DMS114 treated with DMSO at 0.1 percent for 48 hours (cell line): ENCODE measurements around the gene TRIM62.

Experiments used
- DNase-seq: peaks from one replicate; lab custom pipeline; 2025; ENCODE audit not compliant: unreplicated experiment; lab: John Stamatoyannopoulos, UW

Gene TRIM62

DNA sequence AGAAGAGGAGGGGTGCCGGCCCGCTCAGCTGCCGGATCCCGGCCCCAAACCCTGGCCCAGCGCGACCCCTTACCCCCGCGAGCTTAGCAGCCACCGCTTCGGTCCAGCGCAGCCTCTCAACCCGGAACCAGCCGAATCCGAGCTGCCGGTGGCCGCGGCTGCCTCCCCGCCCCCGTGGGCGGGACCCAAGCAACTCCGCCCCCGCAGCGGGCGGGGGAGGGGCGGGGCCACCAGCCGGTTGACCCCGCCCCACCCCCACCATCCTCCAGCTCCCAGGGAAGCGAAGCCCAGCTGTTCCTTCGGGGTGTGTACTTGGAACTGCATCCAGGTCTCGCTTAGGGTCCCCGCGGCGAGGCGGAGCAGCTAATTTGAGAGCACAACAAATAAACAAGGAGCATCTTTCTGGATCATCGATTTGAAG lies at the start of gene TRIM62:
TRIM62 (minus strand) TSS at position 123 of the 421 bp plus-strand sequence. CDS start 611 bp downstream, outside the sequence.
- peak; percentile 35 for DNase-seq

DNA sequence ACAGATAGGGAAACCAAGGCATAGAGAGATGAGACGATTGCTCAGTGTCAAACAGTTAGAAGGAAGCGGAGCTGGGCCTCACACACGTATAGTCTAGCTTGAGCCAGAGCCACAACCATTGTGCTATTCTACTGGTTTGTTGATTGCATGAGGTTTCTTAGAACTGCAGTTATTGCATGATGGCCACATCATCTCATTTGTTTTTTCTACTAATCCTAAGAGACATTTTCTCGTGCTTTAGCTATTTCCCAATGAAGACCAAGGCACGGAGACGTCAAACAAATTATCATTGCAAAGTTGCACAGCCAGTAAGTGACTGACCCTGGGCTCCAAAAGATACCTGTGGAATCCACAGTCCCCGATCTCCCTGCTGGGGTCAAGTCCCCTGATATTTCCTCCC lies 49.3 kb upstream of the TRIM62 start:
- DNase-seq = no peak

DNA sequence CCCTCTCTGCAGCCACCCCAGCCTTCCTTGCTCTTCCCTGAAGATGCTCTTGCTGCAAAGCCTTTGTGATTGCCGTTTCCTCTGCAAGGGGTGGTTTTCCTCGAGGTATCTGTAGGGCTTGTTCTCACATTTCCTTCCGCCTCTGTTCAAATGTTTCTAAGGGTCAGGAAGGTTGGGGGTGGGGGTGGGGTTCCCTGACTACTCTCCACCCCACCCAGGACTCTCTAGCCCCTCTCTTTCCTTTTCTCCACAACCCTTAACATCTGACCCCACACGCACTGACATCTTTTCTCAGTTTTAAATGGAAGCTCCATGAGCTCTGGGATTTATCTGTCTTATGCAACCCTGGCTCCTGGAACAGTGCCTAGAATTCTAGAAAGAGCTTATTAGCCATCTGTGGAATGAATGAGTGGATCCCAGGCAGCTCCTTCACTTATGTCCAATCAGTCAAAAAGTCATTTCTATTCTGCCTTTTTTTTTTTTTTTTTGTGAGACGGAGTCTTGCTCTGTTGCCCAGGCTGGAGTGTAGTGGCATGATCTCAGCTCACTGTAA lies 47.2 kb upstream of the TRIM62 start:
- DNase-seq = no peak

DNA sequence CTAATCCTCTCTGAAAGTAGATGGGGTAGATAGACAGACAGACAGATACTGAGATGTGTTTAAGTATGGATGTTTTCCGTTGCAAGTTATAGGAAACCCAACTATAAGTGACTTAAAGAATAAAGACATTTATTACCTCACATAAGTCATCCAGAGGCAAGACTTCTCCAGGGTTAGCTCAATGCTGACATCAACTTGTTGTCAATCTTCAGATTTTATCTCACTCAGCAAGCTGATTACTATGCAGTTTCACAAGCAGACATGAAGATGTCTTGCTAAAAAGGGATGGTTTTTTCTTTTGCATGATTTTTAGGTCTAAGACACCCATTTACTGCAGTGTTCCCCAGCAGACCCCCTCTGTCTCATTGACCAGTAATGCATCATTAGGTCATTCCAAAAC lies 43.7 kb upstream of the TRIM62 start:
- no peak for DNase-seq

DNA sequence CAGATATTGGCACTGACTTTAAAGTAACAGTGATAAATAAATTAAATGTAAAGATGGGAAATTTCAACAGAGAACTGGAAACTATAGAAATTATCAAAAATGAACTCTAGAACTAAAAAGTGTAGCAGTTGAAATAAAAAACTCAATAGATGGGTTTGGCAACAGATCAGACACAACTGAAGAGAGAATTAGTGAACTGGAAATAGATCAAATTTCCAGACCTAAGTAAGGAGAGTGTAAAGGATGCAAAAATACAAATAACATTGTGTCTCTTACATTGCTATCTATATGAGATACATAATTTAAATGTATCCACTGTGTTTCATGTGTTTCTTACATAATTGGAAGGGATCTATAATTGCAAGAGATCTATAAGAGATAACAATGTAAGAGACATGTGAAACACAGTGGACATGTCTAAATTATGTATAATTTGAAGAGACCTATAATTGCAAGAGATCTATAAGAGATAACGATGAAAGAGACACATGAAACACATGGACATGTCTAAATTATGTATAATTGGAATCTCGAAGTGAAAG lies 42.4 kb upstream of the TRIM62 start:
- no peak for DNase-seq

DNA sequence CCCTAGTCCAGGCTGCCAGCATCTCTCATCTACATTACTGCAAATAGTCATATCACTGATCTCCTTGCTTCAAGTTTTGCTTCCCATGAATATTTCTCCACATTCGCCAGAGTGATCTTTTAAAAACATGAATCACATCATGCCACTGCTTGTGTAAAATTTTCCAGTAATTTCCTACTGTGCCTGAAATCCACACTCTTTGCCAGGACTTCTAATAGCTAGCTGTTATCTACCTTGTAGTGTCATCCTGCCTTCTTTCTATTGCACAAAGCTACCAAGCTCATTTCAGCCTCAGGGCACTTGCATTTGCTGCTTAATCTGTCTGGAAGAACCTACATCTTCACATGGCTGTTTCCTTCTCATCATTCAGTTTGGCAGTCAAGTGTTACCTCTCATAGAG lies 40.5 kb upstream of the TRIM62 start:
- no peak for DNase-seq

DNA sequence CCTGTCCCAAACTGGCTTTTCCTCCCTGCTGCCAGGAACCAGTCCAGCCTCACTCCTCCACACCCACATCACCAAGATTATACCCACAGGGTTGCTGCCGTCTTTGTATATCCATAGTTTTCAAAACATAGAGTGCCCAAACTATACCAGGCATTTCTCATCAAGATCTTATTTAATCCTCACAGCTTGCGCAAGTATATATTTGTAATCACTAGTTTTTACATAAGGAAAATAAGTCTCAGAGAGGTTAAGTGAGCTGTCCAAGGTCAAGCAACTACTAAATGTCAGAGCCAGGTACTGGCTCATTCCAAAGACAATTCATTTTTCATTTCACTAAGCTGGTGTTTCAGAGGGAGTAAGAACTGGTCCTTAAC lies 39.5 kb upstream of the TRIM62 start:
- DNase-seq = no peak

DNA sequence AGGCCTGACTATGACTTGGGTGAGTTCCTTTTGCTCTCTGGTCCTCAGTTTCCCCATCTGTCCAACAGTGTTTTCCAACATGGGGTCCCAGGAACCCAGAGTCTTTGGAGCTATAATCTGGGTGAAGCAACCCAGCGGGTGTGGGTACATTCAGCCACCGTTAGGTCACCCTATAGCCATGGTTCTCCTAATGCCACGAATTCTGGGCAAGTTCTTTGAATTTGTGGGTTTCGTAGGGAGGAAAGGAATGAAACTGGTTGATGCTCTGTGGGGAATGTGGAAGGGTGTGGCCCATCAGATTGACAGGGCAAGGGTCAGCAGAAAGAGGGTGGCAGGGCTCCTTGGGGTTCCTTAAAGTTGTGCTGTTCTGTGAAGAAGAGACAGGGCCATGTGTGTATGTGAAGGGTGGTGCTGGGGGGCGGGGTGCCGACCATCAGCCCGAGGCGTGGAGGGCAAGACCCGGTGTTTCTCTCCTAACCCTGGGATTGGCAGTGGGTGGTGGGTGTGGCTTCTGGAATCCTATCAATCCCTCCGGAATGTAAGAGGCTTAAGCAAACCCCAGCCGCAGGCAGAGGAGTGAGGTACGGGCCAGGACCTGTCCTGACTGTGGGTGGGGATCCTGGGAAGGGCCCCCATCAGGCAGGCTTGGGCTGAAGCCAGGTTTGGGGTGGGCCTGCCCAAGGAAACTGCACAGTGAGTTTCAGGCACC lies 39.0 kb upstream of the TRIM62 start:
- DNase-seq = no peak

DNA sequence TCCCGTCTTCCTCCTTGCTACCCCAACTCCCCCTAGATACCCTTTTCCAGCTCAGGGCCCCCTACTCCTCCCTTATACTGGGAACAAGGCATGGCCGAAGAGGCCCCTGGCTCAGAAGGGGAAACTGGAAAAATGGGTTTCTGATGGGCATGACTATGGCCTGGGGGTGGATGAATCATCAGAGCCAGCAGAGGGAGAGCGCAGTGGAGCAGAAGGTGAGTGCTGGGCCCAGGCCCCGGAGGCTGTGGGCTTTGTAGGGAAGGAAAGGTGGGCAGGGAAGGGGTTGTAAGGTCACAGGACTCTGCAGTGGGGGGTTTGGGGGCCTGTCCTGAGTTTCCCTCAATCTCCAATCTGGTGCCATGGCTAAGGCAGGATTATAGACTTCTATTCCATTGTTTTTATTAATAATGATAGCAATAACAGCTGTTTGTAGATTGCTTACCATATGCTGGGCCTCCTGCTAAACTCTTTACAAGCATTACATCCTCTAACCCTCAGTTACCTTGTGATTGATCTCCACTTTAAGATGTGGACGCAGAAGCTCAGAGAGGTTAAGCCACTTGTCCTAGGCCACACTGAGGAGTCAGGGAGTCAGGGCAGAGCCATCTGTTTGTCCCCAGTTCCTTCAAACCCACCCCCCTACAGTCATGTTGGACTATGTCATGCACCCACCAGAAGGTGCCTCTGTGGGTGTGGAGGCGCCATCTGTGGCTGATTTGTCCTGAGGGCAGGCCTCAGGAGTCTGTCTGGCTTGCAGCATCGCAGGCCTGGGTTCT lies 38.2 kb upstream of the TRIM62 start:
- DNase-seq = no peak

DNA sequence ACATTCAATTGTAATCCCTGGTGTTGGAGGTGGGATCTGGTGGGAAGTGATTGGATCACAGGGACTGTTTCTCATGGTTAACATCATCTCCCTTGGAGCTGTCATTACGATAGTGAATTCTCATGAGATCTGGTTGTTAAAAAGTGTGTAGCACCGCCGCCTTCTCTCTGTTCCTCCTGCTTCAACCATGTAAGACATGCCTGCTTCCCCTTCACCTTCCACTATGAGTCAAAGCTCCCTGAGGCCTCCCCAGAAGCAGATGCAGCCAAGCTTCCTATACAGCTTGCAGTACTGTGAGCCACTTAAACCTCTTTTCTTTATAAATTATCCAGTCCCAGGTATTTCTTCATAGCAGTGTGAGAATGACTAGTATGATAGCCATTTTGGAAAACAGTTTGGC lies 30.1 kb upstream of the TRIM62 start:
- DNase-seq = no peak

DNA sequence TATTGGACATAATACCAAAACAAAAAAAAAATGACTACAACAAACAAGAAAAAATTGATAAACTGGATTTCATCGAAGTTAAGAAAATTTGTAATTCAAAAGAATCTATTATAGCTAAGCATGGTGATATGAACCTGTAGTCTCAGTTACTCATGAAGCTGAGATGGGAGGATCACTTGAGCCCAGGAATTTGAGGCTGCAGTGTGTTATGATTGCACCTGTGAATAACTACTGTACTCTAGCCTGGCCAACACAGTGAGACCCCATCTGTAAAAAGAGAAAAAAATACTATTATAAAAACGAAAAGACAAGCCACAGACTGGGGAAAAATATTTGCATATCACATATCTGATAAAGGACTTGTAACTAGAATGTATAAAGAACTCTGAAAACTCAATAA lies 24.5 kb upstream of the TRIM62 start:
- DNase-seq = no peak

DNA sequence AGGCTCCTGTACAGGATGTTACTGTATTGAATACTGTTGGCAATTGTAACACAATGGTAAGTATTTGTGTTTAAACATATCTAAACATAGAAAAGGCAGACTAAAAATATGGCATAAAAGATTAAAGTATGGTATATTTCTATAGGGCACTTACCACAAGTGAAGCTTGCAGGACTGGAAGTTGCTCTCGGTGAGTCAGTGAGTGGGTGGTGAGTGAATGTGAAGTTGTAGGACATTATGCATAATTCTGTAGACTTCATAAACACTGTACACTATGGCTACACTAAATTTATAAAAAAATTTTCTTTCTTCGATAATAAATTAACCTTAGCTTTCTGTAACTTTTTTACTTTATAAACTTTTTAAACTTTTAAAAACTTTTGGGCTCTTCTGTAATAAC lies 13.7 kb upstream of the TRIM62 start:
- no peak for DNase-seq

DNA sequence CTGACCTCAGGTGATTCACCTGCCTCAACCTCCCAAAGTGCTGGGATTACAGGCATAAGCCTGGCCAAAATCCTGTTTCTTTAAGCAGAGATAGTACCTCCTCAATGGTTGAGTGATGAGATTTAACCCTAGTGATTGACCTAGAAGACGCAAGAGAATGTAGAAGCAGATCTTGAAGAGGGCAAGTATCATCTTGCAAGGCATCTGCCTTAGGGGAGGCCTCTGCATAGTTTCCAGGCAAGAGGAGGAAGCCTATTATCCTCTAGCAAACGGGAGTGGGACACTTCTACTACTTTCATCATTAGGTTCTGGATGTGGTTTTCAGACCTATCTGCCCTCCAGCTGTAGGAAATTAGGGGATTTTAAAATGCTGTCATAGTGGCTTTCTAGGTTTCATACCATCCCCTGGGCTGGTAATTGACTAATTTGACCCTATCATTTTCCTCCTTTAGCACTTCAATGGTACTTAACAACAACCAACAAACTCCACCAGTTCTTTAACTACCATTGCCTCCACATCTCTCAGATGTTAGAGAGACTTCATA lies 10.0 kb upstream of the TRIM62 start:
- no peak for DNase-seq

DNA sequence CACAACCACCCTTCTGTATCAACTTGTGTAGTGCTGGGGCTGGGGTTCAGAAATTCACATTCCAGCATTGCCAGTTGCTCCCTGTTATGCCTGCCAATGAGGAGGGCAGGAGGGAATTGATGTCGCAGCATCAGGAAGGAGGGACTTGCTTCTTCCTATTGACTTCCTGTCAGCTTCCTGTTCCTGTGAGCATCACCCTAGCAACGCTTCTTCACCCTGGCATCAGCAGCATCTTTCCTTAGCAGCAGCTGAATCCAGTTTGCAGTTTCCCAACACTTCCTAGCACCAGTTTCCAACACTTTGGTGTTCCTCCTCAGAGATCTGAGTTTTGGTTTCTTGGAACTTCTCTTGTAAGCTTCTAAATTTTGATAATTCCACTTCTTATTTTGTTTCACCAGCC lies 8.9 kb upstream of the TRIM62 start:
- no peak for DNase-seq

DNA sequence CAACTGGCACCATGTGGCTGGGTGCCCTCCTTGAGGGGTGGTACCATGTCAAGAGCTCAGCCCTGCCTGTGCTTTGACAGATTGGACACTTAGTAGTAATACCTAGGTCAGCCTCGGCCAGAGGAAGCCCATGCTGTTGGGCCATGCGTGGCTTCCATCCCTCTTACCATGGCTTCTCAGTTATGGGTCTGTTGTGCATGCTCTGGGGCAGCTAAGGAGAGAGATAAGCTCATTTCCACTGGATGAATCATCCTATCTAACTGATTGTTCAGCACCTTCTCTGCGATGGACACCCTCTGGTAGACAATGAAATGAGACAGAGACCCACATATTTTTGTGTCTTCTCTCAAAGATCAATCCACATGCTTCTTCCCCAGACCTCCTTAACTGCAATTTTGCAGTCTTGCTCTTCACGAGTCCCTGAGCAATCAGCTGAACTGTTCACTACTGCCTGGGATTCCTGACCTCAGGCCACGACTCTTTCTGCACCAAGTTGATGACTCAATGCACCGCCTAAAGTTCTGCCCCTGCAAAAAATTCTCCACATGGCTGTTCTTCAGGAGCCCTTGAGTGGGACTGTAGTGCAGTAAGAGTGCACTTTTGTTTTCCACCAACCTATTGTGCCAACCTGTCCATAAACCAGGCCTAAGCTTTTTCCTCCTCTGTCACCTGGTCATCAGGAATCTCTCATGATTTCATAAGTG lies 6.9 kb upstream of the TRIM62 start:
- no peak for DNase-seq

DNA sequence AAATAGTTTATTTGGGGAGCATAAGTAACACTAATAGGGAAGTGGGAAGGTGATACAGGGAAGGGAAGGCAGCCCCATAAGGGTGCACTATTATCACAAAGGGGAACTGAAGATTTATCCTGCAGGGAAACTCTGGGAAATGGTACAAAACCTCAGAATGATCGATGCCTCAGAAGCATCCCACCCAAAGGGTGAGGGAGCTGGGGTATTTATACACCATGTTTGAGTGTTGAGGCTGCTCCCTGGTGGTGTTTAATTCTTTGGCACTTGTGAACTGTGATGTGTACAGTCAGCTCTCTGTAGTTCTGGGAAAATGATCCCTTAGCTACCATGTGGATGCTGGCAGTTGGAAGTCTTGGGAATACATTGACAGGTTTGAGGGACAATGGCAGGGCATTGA lies 5.1 kb upstream of the TRIM62 start:
- DNase-seq = no peak

DNA sequence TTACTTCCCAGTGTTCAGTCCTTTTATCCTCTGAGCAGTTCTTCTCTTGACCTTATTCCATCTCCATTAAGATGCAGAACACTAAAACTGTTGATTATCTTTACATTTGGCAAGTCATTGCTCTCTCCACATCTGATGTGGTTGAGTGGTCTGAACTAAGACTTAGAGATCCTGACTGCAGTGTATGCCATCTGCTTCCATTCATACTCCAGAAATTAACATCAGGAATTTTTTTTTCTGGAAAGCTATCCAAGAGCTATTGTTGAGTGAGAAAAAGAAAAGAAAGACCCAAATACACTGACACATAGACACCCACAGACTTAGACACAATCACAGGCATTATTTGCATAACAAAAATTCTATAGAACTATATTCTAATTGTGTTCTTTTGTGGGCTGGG lies 3.7 kb upstream of the TRIM62 start:
- no peak for DNase-seq

DNA sequence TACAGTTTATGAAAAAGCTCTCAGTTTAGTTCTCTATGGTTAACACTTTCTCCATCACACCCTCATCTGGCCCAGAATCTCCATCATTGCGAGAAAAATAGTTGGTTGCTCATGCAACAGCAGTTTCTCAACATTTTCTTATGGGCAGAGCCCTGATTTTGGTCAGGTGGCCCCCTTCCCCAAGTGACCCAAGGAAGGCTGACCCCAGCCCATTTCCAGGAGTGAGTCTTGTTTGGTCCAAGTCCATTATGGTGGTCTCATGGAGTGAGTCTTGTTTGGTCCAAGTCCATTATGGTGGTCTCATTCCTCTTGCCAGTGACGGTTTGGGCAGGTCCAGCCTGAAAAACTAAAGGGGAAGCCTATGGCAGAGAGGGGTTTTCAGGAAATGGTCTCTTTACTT lies 1.5 kb upstream of the TRIM62 start:
- DNase-seq = no peak

DNA sequence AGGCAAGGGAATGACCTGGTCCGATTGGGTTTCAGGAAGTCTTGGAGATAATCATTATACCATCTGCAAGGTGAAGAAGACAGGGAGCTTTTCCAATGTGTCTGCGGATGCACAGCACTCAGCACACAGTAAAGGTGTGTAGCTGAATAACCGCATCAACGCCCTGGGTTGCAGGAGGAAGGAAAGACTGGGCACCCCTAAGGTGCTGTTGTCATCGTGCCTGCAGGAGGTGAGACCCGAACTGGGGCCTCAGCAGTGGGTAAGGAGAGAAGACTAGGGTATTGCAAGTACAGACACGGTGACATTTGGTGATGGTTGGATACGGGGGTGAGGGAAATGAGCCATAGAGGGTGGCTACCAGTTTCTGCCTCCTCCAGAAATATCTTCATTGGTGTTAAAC lies 1.1 kb upstream of the TRIM62 start:
- DNase-seq = no peak

DNA sequence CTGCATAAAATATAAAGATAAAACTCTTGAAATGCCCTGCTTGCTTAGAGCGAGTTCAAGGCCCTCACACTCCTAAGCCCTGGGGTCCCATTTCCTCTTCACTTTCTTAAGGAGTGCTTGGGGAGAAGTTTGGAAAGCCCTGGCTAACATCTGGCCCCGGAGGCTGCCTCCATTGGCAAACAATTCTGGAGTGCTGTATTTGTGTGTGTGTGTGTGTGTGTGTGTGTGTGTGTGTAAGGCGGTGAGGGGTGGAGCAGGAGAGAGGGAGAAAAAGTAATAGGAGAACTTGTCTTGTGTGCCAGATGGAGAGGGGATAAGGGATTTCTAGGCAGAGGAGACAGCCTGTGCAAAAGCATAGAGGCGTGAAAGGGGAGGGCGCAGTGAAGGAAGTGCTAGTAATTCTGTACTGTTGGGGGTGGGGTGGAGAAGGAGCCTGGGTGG lies 578 bp upstream of the TRIM62 start:
- DNase-seq = no peak
